Muscle of arm (tissue), 12 donors: ENCODE results near the gene SYPL1. TPM values are rescaled to one million over a fixed set of nuclear protein-coding genes. Genes with fewer than 3 reads are reported as not detected.

Source experiments
- DNase-seq: peaks from one replicate; pipeline ENCODE4 v3.0.0-alpha.2; 2013
- polyA plus RNA-seq, 12 donors: library from polyadenylated mRNA; unstranded; fragments of 120-200 nt; gene quantifications; one replicate each; pipeline ENCODE4 v1.2.1, GENCODE V29; 2013; ENCODE audit not compliant: insufficient read length in 12 of 12

Gene SYPL1
- polyA plus RNA-seq, 12 donors = 62.8 to 92.5 (median 79.9) TPM; not detected in 1

- DNase-seq = no peak
Observed at GRCh38 chr7:106054971-106055532, 57.1 kb downstream of the SYPL1 start.

DNA sequence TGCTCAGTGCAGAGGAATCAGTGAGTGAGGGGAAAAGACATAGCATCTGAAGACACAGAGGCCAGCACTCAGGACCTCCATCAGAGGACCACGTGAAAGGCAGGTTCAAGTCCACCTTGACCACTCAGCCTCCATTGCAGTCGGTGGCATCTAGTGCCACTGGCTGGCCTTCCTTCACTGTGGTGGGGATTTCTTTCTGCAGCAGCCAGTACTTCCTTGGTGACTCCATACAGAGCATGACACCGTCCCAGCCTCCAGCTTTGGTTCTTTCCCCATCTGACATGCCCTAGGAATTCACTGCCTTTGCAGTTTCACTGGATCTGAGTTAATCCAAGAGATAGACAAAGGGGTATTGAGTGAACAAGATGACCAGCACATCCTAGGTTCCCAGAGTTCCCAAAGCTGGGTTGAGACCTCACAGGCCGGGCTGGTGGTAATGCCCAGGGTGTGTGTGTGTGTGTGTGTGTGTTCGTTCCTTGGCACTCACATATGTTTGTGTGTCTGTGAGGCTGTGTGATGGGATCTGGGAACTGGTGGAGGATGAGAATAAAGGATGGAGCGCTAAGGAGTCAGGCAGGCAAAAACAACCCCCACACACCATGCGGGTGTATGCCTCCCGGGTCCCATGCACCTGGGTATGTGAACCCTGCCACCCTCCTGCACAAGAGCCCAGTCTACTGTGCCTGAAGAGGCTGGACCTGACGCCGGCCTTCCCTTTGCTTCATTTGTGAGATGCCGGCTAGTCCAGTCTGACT is 57.8 kb downstream of the SYPL1 start:
- no peak for DNase-seq

DNA sequence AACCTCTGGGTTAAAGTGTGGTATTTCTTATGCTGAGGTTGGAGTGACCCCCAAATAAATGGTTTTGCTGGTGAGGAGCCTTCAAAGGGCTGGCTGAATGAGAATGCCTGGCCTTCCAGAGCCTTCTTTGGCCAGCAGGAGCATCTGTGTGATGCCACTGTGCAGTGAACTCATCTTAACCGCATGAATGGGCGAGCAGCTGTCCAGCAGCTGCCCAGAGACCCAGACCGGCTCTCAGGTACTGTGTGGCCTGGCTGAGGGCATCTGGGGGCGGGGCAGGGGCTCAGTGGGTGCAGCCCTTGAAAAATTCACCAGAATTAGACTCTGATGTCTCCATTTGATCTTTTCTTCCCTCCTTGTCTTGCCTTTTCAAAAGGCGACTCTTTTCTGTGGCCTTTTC is 59.0 kb downstream of the SYPL1 start:
- DNase-seq = no peak

- DNase-seq = no peak
Observed at GRCh38 chr7:106052681-106053080, 59.4 kb downstream of the SYPL1 start.

- DNase-seq = no peak
Observed at GRCh38 chr7:106050746-106051117, 61.4 kb downstream of the SYPL1 start.

DNA sequence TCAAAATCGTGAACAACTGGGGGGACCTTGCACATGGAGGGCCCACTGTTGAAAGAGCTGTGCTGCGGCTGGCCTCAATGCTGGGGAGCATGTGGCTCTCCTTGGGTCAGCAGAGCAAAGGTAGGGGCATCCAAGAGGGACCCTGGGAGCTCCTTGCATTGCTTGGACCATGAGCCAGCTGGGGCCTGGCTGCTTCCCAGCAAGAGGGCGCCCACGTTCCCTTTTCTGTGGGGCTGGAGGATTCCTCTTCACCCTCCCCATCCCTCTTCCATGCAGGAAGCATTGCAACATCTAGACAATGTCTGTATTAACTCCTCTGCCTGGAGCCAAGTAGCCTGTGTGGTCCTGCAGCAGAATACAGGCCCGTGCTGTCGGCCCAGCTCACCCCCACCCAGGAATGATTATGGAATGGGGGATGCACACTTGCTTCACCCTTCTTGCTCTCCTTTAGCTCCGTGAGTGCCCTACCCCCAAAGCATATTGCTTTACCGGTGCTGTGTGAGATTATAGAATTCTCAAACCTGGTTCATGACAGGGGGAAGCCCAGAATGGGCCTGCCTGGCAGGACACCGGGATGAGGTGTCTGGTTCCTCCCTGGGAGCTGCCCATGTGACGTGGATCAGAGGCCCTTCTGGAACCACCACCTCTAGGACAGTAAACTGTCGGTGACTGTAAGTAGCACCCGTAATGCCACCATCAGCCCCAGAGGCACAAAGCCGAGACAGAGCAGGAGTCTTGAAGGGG is 61.9 kb downstream of the SYPL1 start:
- no peak for DNase-seq

DNA sequence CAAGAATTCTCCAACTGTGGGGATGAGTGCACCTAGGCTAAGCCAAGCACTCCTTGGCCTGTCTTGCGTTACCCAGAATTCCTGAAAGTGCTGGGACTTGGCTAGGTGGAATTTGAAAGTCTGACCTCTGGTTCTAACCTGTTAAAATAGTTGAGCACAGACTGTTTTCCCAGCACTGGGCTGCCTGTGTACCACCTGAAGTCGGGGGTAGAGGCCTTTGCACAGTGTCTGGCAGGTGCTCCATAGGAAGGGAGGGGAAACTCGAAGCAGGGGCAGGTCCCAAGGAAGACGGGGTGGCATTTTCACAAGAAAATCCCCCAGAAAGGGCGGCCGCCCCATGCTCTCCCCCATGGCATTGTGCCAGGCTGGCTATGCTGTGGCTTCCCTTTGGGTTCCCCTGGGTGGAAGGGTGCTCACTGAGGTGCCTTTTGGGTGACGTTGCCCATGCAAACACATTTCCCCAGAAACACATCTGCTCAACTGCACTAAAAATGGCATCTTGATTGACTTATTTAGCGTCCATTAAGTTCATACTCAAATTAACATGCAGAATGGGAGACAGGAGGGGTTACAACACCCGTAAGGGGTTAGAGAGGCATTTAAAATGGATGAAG is 62.9 kb downstream of the SYPL1 start:
- no peak for DNase-seq

DNA sequence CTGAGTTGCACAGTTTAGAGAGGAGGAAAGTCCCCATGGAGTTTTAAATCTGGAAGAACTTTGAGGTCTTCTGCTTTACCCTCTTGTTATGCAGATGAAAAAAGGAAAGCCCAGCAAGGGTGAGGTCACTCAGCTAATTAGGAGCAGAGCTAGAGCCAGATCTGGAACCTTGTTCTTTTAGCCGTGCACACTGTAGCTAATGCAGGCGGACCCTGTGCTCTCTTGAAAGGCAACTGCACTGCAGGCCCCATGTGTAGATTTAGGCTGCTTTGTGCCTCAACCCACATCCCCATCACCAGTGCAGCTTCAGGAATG is 63.4 kb downstream of the SYPL1 start:
- DNase-seq = no peak

DNA sequence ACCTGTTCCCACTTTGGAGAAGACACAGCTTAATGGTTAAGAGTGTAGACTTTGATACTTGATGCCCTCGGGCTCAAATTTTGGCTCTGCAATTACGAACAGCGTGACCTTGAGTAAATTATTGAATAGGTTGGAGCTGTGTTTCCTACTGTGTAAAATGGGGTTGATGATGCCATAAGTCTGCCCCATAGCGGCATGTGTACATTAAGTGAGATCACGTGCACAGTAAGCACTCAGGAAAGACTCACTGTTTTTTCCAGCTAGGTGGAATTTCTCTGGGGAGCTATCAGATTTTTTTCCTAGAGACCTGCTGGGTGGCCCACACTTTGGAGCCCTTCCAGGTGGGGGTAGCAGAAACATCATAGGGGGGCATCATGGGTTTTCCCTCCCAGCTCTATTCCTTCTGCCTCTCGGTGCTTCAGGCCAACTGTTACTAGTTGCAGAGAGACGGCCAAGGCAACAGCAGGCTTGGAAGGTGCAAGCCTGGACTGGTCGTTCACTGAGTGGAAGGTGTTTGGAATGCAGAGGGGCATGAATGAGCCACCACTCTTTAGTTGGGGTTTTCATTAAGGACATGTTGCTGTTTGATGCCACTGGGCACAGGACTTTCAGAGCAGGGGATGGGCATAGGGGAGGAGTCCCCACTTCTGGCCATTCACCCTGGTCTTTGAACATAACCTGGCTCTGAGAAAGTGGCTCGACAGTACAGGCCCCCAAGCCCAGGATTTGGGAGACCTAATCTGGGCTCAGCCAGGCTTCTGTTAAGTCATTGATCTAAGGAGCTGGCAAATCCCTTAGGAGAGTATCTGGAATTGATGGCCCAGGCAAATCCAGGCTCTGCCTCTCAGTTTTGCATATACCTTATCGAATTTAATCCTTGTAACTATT is 64.0 kb downstream of the SYPL1 start:
- no peak for DNase-seq

DNA sequence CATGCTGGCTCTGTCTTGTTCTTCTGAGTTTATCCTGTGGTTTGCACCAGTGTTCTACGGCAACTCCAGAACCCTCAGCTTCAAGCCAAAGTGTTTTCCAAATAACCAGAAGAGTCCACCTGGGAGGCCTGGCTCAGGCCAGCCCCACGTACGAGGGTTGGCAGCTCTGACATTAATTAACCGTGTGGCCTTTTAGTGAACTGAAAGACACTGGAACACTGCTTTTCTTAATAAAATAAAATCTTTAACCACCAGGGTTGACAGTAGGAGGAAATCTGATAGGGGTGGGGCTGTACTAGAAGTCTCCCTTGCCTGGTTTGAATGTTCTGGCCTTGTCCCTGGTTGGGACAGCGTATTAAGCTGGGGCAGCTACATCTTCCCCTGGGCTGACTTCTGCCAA is 64.9 kb downstream of the SYPL1 start:
- DNase-seq = no peak

DNA sequence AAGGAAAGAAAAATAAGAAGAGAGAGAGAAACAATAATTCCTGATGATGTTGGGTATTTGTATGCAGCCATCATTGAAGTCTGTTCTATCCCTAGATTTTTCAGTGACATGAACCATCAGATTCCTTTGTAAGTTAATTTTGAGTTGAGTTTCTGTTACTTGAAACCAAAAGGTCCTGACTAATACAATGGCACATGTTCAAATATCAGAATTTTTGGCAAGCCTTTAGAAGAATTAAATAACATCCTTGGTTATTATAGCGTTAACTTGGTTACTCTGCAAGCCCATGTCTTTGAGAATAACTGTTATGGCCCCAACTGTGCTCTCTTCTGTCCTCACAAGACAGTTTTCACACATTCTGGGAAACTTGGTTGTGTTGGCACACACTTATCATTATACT is 66.5 kb downstream of the SYPL1 start:
- no peak for DNase-seq

DNA sequence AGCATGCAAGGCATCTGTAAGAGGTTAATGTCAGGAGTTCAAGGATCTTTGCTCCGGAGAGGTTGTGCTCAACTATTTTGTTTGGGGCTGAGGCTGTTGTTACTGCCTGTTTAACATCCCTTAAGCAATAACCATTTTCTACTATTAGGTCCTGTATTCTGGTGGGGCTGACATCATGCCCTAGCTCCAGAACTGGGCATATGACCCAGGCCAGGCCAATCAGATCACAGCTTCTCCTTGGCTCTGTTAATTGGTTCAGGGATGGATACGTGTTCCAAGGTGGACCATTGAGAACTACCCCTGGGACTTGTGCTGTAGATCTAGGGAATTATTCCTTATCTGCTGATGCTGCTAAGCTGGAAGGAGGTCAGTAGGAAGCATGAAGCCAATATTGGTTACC is 67.0 kb downstream of the SYPL1 start:
- DNase-seq = no peak

GRCh38 chr7:106042196-106042611 is 69.9 kb downstream of the SYPL1 start:
- no peak for DNase-seq

DNA sequence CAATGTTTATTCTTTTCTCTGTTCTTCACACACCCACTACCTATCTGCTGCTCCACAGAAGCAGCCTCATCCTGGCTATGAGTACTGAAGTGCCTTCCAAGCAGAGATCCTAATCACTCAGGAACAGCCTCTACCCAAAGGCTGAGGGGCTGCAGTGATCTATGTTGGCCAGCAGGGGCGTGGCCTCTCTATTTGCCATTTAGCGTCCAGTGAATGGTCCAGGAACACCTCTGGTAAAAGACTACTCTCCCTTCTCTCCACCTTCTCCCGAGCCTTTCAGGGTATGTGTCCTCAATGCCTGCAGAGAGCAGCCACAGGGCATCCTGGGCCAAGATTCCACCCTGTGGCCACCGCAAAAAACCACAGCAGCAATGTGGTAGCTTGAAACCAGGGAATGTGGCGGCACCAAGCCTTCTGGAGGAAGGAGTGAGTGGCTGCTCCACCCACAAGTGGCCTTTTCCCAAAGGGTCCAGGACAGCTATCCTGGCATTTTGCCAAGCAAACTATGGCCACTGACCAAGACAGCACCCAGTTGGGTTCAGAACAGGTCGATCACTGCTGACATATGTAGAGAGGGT is 70.9 kb downstream of the SYPL1 start:
- no peak for DNase-seq

Other genes starting within 250 kb of the SYPL1 start
- gene ATXN7L1, start 235.7 kb downstream of the SYPL1 start, polyA plus RNA-seq = 10 to 100 TPM in 2 of 12 donors, 1 to 10 TPM in 9, not detected in 1; 6.3 to 19.2 (median 8.0) TPM
- gene CDHR3, start 149.0 kb downstream of the SYPL1 start, polyA plus RNA-seq = 10 to 100 TPM in 8 of 12 donors, 1 to 10 TPM in 3, not detected in 1; 6.0 to 28.2 (median 12.6) TPM
- 10 to 100 TPM in 11 of 12 donors, not detected in 1; 19.5 to 64.2 (median 25.8) TPM for gene NAMPT, start 172.7 kb upstream of the SYPL1 start, polyA plus RNA-seq